GM21619 (cell line): ENCODE data around the gene GAS2.

Source experiments
- ATAC-seq: cut with Tn5 transposase; IDR thresholded peaks from one replicate; pipeline ENCODE4 v1.9.1; 2021; ENCODE audit not compliant: unreplicated experiment

GAS2 gene

DNA sequence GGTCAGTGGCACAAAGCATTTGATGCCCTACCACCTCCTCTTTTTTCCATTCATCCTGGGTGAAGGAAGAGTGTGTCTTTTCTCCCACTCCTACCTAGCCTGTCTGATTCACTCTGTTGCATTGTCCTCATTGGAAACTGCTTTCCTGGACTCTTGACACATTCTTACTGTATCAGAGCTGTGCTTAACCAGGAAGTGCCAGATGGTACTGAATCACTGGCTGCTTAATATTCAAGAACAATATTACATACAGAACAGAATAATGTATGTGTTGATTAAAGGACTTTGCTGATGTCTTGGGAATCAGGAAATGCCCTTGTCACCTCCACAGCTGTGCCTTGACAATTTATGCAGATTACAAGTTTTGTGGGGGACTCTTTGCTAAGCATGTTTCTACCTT, 118.8 kb downstream of the GAS2 start:
- ATAC-seq = no peak

DNA sequence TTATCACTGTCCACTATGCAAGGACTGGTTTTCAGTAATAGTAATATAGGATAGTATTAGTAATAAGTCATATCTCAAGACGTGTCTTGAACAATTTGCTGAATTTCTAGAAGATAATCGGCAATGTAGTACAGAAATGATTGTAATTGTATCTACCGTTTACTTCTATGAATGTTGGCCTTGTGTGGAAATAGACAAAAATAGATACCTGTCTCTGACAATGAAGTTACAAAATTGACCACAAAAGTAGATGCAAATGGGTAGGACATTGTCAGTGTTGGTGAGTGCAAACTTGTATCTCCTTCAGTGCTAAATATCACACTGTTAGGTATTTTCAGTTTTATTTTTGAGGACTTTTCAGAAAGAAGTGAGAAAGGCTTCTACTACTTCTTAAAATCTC, 120.1 kb downstream of the GAS2 start:
- peak; percentile 93 for ATAC-seq

DNA sequence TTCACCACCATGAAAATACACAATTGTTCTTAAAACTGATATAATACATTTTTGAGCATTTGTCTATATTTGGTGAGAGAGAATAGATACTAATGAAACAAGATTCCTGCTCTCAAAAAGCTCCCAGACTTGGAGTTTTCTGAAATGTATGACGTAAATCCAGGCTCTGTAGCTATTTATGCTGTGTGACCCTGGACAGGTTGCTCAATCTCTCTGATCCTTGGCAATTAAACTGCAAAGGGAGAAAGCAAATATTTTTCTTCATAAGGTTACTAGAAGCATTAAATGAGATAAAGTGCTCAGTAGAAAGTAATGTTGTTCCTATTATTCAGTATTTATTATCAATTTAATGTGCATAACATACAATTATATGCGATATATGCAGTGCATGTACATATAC, 120.6 kb downstream of the GAS2 start:
- no peak for ATAC-seq

DNA sequence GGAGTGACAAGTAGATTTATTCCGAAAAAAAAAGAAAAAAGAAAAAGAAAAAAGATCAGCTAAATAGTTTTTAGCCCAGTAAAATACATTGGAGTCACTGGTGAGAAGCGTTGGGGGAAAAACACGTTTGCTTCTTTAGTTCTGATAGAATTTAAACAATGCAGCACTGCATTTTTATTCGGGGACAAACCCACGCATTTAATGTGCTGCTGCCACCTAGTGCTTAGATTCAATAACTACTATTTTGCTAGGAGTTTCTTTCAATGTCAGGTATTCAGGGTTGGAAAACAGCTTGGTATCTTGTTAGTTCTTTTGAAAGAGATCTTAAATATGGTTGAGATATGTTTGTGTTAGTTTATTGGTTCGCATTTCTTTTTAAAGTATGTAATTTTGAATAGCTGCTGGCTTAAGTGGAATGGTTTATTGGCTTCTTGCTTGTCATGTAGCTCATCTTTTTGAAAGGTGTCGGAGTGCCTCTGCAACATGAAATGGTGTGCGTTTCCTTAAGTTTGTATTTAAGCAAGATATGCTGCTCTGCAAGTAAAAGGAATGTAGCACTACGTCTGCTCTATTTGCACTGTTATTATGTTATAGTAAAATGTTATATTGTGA, 121.2 kb downstream of the GAS2 start:
- ATAC-seq = peak; percentile 37

DNA sequence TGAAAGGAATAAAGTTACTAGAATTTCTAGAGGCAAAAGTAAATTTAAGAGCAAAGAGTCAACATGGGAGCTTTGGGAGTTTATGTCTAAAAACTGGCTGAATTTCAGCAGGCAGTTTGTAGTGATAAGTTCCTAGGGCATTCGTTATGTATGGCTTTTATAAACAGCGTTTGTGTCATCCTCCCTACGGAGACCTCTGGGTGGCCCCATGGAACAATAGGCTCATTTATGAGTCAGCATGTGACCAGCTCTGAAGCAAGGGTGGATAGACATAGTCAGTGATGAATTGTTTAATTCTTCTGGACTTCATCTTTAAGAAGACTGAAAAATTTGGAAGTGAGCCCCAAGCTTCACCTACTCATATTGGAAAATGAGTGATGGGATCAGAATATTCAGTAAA, 126.1 kb downstream of the GAS2 start:
- ATAC-seq = peak; percentile 44

DNA sequence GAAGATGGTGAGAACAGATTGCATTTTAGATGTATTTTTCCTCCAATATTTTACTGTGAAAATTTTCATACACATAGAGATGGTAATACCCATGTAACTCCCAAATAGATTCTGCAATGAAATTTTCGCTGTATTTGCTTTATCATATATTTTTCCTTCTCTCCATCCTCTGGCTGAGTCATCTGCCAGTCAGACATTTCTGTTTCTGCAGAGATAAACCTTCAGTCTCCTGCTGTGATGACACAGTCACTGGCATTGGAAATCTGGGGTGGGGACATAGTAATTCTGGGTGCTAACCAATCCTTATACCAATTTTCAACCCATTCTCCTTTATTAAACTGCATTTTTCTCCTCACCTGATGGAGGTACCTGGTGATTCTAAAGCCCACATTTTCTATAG, 129.5 kb downstream of the GAS2 start:
- no peak for ATAC-seq

DNA sequence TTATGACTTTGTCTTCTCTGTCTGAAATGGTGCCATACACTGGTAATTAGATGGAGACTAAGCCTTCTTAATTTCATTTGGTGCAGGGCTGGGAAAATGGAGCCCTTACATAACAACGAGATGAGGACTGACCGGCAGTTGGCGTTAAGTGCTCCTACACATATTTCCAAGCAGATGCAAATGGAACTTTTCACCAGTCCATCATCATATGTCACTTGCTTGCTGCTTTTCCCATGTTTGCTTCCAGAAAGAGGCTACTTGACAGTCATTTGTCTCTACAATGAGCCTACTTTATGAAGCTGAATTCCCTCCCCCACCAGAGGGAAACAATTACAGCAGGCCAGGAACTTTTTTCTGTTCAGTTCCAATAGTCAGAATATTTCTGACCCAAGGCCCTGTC, 130.6 kb downstream of the GAS2 start:
- no peak for ATAC-seq

DNA sequence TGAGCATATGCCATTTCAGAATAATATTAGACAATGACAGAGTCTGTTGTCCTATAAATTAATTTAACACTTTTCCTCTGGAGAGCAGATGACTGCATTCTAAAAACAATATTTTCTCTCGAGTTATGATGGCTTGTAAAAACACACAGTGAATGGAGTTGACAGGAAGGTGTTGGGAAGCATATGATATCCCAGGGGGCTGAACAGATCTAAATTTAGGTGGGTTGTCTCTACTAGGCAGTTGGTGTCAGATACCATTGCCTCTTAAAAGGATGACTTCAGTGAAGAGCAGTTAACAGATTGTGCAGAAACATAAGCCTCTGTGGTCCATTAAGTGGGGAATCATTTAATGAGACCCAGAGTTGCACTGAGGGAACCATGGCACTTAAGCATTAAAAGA, 132.5 kb downstream of the GAS2 start:
- ATAC-seq = no peak

DNA sequence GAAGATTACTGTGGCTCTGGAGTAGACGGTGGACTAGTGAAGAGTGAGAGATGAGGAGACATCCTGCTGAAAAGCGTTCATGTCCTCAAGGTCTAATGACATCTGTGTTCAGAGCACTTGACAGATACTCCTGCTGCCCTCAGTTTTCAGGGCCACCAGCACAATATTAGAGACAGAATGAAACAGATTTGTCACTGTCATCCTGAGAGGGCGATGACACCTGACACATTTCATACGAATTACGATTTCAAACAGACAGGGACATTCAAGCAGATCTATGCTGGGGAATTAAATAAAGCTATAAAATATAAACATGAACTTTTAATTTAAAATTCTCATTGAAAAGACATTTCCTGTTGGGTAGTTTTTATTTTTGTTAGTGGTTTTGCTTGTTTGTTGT, 134.1 kb downstream of the GAS2 start:
- ATAC-seq = no peak

DNA sequence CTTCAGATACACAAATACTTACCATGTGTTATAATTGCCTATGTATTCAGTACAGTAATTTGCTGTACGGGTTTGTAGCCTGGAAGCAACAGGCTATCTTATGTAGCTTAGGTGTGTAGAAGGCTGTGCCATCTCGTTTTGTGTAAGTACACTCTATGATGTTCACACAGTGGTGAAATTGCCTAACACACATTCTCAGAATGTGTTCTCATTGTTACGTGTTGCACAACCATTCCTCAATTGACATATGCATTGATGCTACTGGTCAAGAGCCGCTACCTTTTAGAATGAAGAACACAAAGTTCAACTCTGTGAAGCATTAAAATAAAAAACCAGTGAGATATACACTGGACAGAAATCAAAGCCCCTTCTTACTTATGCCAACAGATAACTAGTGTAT, 136.4 kb downstream of the GAS2 start:
- no peak for ATAC-seq

DNA sequence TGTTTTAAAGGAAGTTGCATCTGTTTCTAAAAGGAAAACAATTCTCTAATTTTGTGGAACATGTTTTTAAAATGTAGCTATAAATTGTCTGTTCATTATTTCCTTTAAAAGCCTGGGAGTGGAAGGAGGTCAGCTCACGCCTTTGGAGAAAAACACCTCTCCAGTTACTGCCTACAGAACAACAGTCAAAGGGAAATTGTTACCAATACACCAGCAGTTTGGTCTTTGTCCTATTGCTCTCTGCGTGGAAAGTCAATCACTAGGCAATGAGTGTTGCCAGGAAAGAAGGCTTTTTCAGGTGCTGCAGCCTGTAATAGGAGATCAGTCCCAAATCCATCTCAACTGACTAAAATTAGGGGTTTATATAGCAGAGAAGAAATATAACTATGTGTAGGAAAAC, 141.0 kb downstream of the GAS2 start:
- no peak for ATAC-seq

DNA sequence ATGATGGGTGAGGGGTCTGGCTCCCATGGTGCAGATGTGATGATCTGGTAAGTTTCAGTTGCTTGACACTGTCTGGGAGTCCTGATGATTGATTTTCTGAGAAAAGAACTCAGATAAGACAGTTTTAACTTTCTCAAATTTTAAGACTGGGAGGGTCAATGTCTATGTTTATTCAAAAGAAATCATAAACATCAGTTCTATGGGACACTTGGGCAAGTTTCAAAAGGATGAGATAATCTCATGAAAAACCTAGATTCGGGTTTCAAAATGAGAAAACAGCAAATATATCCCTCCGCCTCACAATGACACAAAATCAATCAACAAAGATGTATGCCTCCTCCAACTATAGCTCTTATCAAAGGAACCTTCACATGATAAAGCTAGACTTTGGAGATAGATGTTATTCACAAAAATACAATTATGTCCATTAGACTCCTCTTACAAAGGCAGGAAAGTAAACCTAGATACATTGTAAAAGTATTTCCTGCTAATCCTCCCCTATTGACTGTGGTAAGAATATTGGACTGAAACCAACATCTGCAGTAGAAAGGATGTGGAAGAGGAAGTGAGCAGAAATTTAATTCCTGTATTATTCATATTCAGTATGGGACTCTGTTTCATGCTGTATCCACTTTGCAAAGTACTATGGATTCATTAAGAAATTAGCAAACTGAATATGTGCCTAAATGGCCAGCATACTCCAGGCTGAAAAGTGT, 141.6 kb downstream of the GAS2 start:
- peak; percentile 95 for ATAC-seq

DNA sequence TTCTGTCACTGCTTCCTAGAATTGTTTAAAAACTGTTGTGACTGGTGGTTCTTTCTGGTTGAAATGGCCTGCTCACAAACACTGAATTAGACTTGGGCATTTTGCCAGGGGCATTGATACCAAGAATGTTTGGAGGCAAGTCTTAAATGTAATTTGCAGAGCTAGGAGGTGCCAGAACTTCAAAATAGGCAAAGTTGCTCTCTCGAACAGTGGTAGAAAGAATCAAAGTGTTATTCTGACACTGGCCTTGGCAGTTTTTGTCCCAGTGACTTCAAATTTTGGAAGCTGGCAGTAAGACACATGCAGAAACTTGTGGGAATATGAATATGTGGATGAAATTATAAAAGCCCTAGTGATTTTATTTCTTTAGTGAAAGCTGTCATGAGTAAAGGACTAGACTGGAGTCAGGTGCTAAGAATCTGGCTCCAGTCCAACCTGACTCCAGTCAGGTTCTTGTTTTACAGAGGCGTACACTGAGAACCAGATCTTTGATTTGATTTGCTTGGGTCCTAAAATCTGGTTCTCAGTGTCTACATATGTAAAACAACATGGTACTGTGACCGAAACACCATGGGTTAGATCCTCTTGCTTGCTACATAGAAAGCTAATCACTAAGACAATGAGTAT, 142.3 kb downstream of the GAS2 start:
- ATAC-seq = no peak

DNA sequence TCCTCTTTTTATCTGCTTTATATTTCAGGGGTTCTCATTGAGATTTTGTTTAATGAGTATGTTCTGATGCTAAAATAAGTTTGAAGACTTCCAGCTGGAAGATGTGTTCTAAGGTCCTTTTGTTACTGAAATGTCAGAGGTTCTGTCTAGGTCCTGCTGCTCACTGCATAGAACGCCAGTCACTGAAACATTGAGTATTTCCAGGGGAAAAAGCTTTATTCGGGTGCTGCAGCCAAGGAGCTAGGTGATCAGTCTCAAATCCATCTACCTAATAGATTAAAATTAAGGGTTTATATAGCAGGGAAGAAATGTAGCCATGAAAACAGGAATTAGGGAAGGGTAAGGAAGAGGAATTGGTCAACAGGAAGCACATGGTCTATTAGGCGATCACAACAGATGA, 143.5 kb downstream of the GAS2 start:
- ATAC-seq = no peak

DNA sequence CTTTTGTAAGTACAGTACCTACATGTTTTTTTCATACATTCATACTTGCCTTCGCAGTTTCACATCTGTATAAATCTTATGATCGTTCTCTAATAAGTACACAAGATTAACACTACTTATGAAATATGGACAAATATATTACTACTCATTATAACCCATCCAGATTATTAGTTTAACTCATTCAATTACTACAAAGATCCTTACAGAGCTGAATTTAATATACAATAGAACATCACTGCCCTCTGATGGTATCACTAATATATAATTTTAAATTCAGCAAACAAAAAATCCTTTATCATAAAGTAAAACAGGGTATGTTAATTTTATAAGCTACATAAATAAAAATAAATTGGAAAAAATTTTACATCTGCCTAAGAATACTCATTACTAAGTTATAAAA, 155.8 kb downstream of the GAS2 start:
- no peak for ATAC-seq

DNA sequence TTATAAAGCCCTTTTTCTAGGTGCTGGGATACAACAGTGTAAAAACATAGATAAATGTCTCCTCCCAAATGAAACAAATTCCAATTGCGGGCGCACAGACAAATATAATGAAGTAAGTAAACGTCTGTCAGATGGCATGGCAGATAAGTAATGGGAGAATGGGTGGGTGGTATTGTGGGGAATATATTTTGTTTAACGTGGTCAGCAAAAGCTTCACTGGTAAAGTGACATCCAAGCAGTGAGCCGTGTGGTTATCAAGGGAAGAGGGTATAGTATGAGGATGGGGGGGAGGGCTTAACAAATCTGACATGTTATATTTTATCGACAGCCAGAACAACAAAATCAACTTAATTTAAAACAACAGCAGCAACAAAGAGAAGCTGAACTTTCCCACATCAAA, 162.0 kb downstream of the GAS2 start:
- ATAC-seq = no peak

DNA sequence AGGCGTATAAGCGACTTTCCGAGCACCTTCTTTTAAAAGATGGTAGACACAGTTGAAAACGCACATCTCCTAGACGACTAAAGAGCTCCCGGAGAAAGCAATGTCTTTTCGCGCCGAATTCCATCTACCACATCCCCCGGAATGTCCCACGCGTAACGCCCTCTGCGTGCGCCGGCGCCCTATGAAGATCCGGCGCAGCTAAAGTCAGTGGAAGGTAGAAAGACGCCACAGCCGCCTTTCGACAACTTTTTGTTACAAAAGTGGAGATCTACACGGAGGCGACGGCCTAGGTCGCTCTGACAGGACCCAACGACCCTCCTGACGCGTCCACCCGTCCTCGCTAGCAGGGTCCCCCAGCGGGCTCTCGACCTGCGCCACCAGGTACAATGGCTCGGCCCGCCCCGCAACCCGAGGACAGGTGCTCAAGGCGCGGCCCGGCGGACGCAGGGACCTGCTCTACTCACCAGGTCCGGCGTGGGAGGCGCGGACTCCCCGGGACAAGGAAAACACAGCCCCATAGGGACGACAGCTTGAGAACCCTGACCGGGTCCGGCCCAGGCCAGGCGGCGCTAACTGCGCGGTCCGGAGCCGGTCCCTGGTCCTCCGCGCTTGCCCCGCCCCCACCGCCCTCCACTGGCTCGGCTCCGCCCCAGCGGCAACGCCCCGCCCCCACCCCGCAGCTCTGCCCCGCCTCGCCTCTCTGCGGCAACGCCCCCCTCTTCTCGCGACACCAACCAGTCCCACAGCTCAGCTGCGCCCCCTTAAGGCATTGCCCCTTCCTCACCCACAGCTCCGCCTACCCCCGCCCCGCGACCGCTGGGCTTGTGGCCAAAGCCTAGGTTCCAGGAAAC, 163.0 kb downstream of the GAS2 start, which contains the start of gene SVIP:
Gene SVIP (minus strand): TSS at position 571 of the 851 bp plus-strand sequence. CDS start 53 bp downstream, at position 518.
- ATAC-seq = peak; percentile 94

DNA sequence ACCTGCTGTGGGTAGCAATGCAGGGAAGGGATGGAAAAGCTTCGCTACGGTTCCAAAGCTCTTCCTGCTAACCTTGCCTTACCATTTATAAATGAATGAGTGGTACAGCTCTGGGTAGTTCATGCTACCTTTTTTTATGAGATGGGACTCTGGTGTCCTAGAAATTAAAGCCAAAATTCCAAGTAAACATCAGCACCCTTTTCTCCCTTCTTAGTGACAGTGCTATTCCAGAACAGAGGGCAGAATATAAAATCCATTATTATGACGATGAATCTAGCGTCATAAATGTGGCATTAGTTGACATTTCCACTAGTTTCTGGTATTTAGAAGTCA, 163.6 kb downstream of the GAS2 start:
- no peak for ATAC-seq

DNA sequence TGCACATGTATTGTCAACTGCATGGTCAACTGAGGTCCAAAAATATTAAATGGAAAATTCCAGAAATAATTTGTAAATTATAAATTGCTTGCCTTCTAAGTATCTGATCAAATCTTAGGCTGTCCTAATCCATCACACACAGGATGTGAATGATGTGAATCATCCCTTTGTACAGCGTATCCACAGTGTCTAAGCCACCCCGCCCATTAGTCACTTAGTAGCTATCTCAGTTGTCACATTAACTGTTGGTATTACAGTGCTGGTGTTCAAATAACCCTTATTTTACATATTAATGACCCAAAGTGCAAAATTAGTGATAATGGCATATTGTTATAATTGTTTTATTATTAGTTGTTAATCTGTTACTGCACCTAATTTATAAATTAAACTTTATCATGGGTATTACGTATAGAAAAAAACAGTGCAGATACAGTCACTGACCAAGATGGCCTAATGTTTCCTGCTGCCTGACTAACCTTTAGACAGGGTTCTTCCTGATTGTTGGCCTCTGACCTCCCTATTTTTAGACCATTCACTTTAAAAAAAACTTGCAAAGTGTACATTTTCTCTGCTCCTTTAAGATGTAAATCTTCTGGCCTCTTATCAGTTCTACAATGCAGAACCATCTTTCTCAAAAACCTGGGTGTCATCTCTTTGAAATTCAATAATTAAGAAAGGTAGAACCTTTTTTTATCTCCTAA, 166.1 kb downstream of the GAS2 start:
- no peak for ATAC-seq

DNA sequence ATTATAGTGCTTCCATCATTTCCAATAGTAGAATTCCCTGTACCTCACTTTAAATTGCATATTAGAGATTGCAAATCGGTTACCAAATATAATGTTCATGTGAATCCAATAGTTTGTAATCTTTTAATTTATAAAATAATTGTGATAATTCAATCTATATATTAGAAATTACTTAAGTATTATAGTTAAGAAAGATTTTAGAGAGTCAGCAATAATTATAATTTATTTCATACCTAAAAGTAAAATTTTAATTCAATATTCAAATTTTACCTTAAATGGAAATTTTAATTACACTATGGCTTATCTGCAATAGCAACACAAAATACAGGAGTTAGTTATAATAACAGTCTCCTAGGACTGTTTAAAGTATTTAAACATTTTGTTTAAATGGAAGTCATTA, 180.3 kb downstream of the GAS2 start:
- ATAC-seq = no peak

DNA sequence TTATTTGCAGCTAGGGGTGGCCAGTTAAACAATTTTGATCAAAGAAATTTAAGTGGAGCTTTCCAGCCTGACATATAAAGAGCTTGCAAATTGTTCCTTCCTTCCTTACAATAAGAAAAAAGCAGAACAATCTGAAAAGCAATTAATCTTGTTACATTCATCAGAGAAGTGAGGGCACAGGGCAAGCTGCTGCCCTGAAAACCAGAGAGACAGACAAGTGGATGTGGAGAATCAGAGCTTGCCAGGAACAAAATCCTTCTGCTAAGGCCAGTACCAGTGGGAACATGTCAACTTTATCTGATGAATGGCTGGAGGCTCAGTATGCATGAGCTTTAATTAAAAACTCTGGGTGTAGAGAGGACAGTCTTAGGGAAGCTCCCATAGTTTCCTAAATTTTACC, 185.1 kb downstream of the GAS2 start:
- ATAC-seq = no peak
